IMR-90 (cell line): Measurements from ENCODE around the gene EGFR. TPM values are rescaled to one million over a fixed set of nuclear protein-coding genes. Genes with fewer than 3 reads are reported as not detected.

Experiments
- ATAC-seq: fragments of 200-7000 bp; cut with Tn5 transposase; 2 replicates; pipeline ENCODE4 v1.9.1; 2020; ENCODE audit warnings: low read depth, mild to moderate bottlenecking, moderate library complexity
- BruUV-seq: library from RNA; stranded (reverse); fragments of 400-500 nt; replicated peaks from 2 replicates; lab custom pipeline; 2021; lab: Mats Ljungman, UMichigan
- CTCF ChIA-PET: fragments of 300-600 bp; formaldehyde crosslinking; extraction: SDS; loops from one replicate; lab custom pipeline; 2021; ENCODE audit warnings: antibody characterized with exemption; lab: Yijun Ruan, JAX
- POLR2A ChIA-PET: fragments of 300-600 bp; sonication (Branson Sonifier 250); formaldehyde crosslinking; loops from one replicate; lab custom pipeline; 2022; ENCODE audit warnings: antibody characterized with exemption; ENCODE audit not compliant: unreplicated experiment; lab: Charles Lee
- DNase-seq: peaks from one replicate; pipeline ENCODE4 v3.0.0; 2013
- H2AFZ ChIP-seq: replicated peaks from 2 replicates; pipeline ENCODE3; 2013; ENCODE audit warnings: low read length, mild to moderate bottlenecking; ENCODE audit not compliant: poor library complexity
- H2AK5ac ChIP-seq: 2 replicates; pipeline ENCODE4 v1.6.1; 2013; ENCODE audit warnings: low read depth, low read length, inconsistent platforms
- H2AK9ac ChIP-seq: replicated peaks from 2 replicates; pipeline ENCODE3; 2013; ENCODE audit warnings: mild to moderate bottlenecking, low read depth, low read length, moderate library complexity; ENCODE audit not compliant: poor library complexity
- H2BK120ac ChIP-seq: 2 replicates; pipeline ENCODE4 v1.6.1; 2013; ENCODE audit warnings: low read depth, low read length, inconsistent platforms
- H2BK15ac ChIP-seq: 3 replicates; pipeline ENCODE4 v1.6.1; 2013; ENCODE audit warnings: low read depth, low read length, inconsistent platforms
- H2BK20ac ChIP-seq: 2 replicates; pipeline ENCODE4 v1.6.1; 2013; ENCODE audit warnings: low read depth, mild to moderate bottlenecking, inconsistent platforms, low read length, moderate library complexity
- H2BK5ac ChIP-seq: 2 replicates; pipeline ENCODE4 v1.6.1; 2013; ENCODE audit warnings: mild to moderate bottlenecking, low read depth, low read length, inconsistent platforms; ENCODE audit not compliant: poor library complexity, severe bottlenecking
- H3K14ac ChIP-seq: replicated peaks from 2 replicates; pipeline ENCODE4 v1.6.1; 2013; ENCODE audit warnings: low read depth, low read length, inconsistent platforms
- H3K18ac ChIP-seq: 2 replicates; pipeline ENCODE4 v1.6.1; 2013; ENCODE audit warnings: low read depth, low read length, control low read depth
- H3K23ac ChIP-seq: 2 replicates; pipeline ENCODE4 v1.6.1; 2013; ENCODE audit warnings: low read depth, low read length, inconsistent platforms
- H3K27ac ChIP-seq: 2 replicates; pipeline ENCODE4 v1.5.1; 2013; ENCODE audit warnings: mild to moderate bottlenecking, control low read depth, low read length; ENCODE audit not compliant: insufficient read depth
- H3K27me3 ChIP-seq: 2 replicates; pipeline ENCODE4 v1.6.1; 2013; ENCODE audit warnings: low read length; ENCODE audit not compliant: control insufficient read depth, insufficient read depth
- H3K36me3 ChIP-seq: 2 replicates; pipeline ENCODE4 v1.6.1; 2013; ENCODE audit warnings: low read length, mixed read lengths; ENCODE audit not compliant: control insufficient read depth, insufficient read depth
- H3K4ac ChIP-seq: 2 replicates; pipeline ENCODE4 v1.6.1; 2013; ENCODE audit warnings: low read depth, low read length, inconsistent platforms
- H3K4me1 ChIP-seq: 2 replicates; pipeline ENCODE4 v1.6.1; 2013; ENCODE audit warnings: low read length, mixed read lengths; ENCODE audit not compliant: control insufficient read depth, insufficient read depth
- H3K4me2 ChIP-seq: 2 replicates; pipeline ENCODE4 v1.6.1; 2013; ENCODE audit warnings: low read depth, mild to moderate bottlenecking, control low read depth, low read length, moderate library complexity
- H3K4me3 ChIP-seq: 2 replicates; pipeline ENCODE4 v1.5.1; 2013; ENCODE audit warnings: low read depth, mild to moderate bottlenecking, control low read depth, low read length, moderate library complexity; ENCODE audit not compliant: insufficient read depth
- H3K56ac ChIP-seq: 2 replicates; pipeline ENCODE4 v1.6.1; 2013; ENCODE audit warnings: low read length, inconsistent platforms; ENCODE audit not compliant: insufficient read depth; ENCODE audit errors: extremely low read depth
- H3K79me1 ChIP-seq, 2 experiments: 2 replicates each; pipeline ENCODE4 v1.6.1; 2013; ENCODE audit warnings: low read length in 2 of 2, inconsistent platforms in 1 of 2, low read depth in 1 of 2
- H3K9ac ChIP-seq: 2 replicates; pipeline ENCODE4 v1.6.1; 2013; ENCODE audit warnings: low read depth, low read length, control low read depth
- H3K9me1 ChIP-seq: 2 replicates; pipeline ENCODE4 v1.6.1; 2013; ENCODE audit warnings: low read length, inconsistent platforms; ENCODE audit not compliant: insufficient read depth
- H3K9me3 ChIP-seq: 2 replicates; pipeline ENCODE4 v1.6.1; 2013; ENCODE audit warnings: low read length; ENCODE audit not compliant: control insufficient read depth, insufficient read depth
- H4K20me1 ChIP-seq: 2 replicates; pipeline ENCODE4 v1.6.1; 2013; ENCODE audit warnings: low read length, inconsistent platforms; ENCODE audit not compliant: insufficient read depth
- H4K5ac ChIP-seq: 2 replicates; pipeline ENCODE4 v1.6.1; 2013; ENCODE audit warnings: mild to moderate bottlenecking, low read depth, low read length, control low read depth
- H4K8ac ChIP-seq, 2 experiments: 2 replicates each; pipeline ENCODE4 v1.6.1; 2013; ENCODE audit warnings: low read depth in 2 of 2, low read length in 2 of 2, control low read depth in 1 of 2, inconsistent platforms in 1 of 2
- H4K91ac ChIP-seq: 2 replicates; pipeline ENCODE4 v1.6.1; 2013; ENCODE audit warnings: low read depth, low read length, inconsistent platforms; ENCODE audit not compliant: insufficient read depth
- BHLHE40 ChIP-seq: fragments of 150-350 bp; IDR thresholded peaks from 2 replicates; pipeline ENCODE4 v1.6.1; 2016; ENCODE audit warnings: mild to moderate bottlenecking, low read depth, low read length
- CEBPB ChIP-seq: IDR thresholded peaks from 2 replicates; pipeline ENCODE4 v1.6.1; 2012; ENCODE audit warnings: low read depth, low read length, improper control_type of control experiment
- CHD1 ChIP-seq: IDR thresholded peaks from 2 replicates; pipeline ENCODE4 v1.6.1; 2012; ENCODE audit warnings: low read depth, low read length, improper control_type of control experiment
- CTCF ChIP-seq: conservative IDR thresholded peaks from 2 replicates; pipeline ENCODE4 v1.5.1; 2012; ENCODE audit warnings: mild to moderate bottlenecking, low read depth, low read length, improper control_type of control experiment
- FOS ChIP-seq: fragments of 150-350 bp; IDR thresholded peaks from 2 replicates; pipeline ENCODE4 v1.6.1; 2016; ENCODE audit warnings: low read depth, low read length
- MAFK ChIP-seq: IDR thresholded peaks from 2 replicates; pipeline ENCODE4 v1.6.1; 2012; ENCODE audit warnings: low read depth, low read length, improper control_type of control experiment
- MAZ ChIP-seq: IDR thresholded peaks from 2 replicates; pipeline ENCODE4 v1.6.1; 2012; ENCODE audit warnings: low read depth, mild to moderate bottlenecking, low read length, improper control_type of control experiment, moderate library complexity, borderline replicate concordance
- MXI1 ChIP-seq: IDR thresholded peaks from 2 replicates; pipeline ENCODE4 v1.6.1; 2012; ENCODE audit warnings: low read depth, mild to moderate bottlenecking, low read length, moderate library complexity, borderline replicate concordance
- POLR2A ChIP-seq: IDR thresholded peaks from 2 replicates; pipeline ENCODE4 v1.6.1; 2012; ENCODE audit warnings: mild to moderate bottlenecking, low read depth, low read length
- RAD21 ChIP-seq: IDR thresholded peaks from 2 replicates; pipeline ENCODE4 v1.6.1; 2012; ENCODE audit warnings: low read length, improper control_type of control experiment
- RCOR1 ChIP-seq: IDR thresholded peaks from 2 replicates; pipeline ENCODE4 v1.6.1; 2012; ENCODE audit warnings: mild to moderate bottlenecking, low read length, improper control_type of control experiment; ENCODE audit not compliant: insufficient replicate concordance
- RFX5 ChIP-seq: IDR thresholded peaks from 2 replicates; pipeline ENCODE4 v1.8.0; 2012; ENCODE audit warnings: low read depth, mild to moderate bottlenecking, low read length, moderate library complexity
- SMC3 ChIP-seq: fragments of 150-350 bp; IDR thresholded peaks from 2 replicates; pipeline ENCODE4 v1.6.1; 2016; ENCODE audit warnings: low read depth, mild to moderate bottlenecking, antibody characterized with exemption, low read length, moderate library complexity
- WGBS, 2 experiments: methylation state at CpG; one replicate each; pipeline versions ENCODE4 v1.1.5 to v1.1.7; 2013; ENCODE audit warnings: missing lambda C conversion rate in 2 of 2; ENCODE audit not compliant: insufficient read length in 1 of 2; ENCODE audit errors: extremely low coverage in 2 of 2; 5-methylcytosine and 5-hydroxymethylcytosine counted together
- dilution Hi-C: fragments of 300-500 bp; cut with HindIII; formaldehyde crosslinking; loops from one replicate; pipeline ENCODE4 v1.14.3; 2018; ENCODE audit warnings: low sequenced_read_pairs; ENCODE audit not compliant: unreplicated experiment
- in situ Hi-C: fragments of 300-500 bp; cut with MboI; formaldehyde crosslinking; loops from 3 replicates; pipeline ENCODE4 v1.14.3; 2019; ENCODE audit warnings: low sequenced_read_pairs, inconsistent platforms, mixed read lengths
- intact Hi-C: fragments of 100-400 bp; cut with micrococcal nuclease; formaldehyde crosslinking; loops from 2 replicates; pipeline ENCODE4 v1.10.0; 2022
- polyA plus RNA-seq, 3 experiments: library from polyadenylated mRNA; depleted of rRNA; stranded (reverse); fragments of >200 nt; gene quantifications; 2 replicates each; pipeline ENCODE4 v1.2.3, GENCODE V29; 2012; ENCODE audit warnings: low replicate concordance in 1 of 3
- total RNA-seq: library from RNA; depleted of rRNA; stranded (reverse); fragments of >200 nt; gene quantifications from 2 replicates; pipeline ENCODE4 v1.2.3, GENCODE V29; 2012
- TF ChIP-seq, protein P1 (sequence below): fragments of 150-350 bp; IDR thresholded peaks from 2 replicates; pipeline ENCODE4 v1.6.1; 2017; ENCODE audit warnings: mild to moderate bottlenecking, antibody characterized with exemption, low read length, low read depth
- TF ChIP-seq, protein P2 (sequence below): fragments of 150-350 bp; IDR thresholded peaks from 2 replicates; pipeline ENCODE4 v1.6.1; 2016; ENCODE audit warnings: low read depth, mild to moderate bottlenecking, low read length, moderate library complexity, borderline replicate concordance

The EGFR gene
- total and polyA plus RNA-seq, 2 of the 4 experiments (the other 2 are of a cell fraction), result 36.9 to 60.4 TPM

DNA sequence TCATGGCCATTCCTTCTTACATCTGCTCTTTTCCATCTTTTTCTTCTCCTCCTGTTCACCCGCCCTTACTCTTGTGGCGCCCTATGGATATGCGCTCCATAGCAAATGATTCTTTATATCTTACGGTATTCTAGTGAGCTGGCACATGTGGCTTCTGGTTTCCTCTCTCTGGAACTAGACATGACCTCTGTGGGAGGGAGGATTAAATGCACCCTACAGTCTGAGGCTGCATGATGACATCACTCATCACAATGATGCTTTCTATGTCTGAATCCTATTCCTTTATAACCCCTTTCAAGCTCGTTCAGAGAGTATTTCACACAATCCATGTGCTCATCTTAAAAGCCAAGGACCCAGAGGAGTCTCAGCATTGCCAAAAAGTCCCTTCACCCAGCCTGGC lies 153.3 kb downstream of the EGFR start:
- intact Hi-C loops (no loop called here), dilution Hi-C loops (no loop called here), in situ Hi-C loops (loop anchor here (25.0 kb wide), 1 partner anchor 385 kb away; no protein-coding TSS in a partner anchor)
- Histone ChIP-seq H2BK5ac (no peak overlapping the region), H4K8ac (no peak overlapping the region), H3K9me3 (no peaks in the 10 kb centered on the region), H2BK120ac (no peak overlapping the region), H3K27ac (no peak overlapping the region), H3K79me1 (peaks cover 14 to 63% of the 10 kb centered on the region in 2 experiments), H3K14ac (no peak overlapping the region), H2AFZ (no peak overlapping the region), H3K9ac (no peak overlapping the region), H3K27me3 (no peaks in the 10 kb centered on the region), H2BK15ac (no peak overlapping the region), H3K36me3 (peaks cover 64% of the 10 kb centered on the region), H2AK9ac (no peak overlapping the region), H2BK20ac (no peak overlapping the region), H4K5ac (no peak overlapping the region), H3K4me3 (no peak overlapping the region), H3K4me1 (peaks cover 3% of the 10 kb centered on the region), H3K18ac (no peak overlapping the region), H3K23ac (no peak overlapping the region), H3K4me2 (no peak overlapping the region), H3K56ac (no peak overlapping the region), H4K91ac (no peak overlapping the region), H2AK5ac (no peak overlapping the region), H3K4ac (no peak overlapping the region), H3K9me1 (peaks cover 19% of the 10 kb centered on the region), H4K20me1 (peaks cover 8% of the 10 kb centered on the region)
- no TSS peak for BruUV-seq
- ATAC-seq (no peak), DNase-seq (peak; percentile 50)
- ChIA-PET POLR2A (no interaction called here), CTCF (no interaction called here)
- TF ChIP-seq MAFK (no peak), POLR2A (no peak), SMC3 (no peak), BHLHE40 (no peak), RFX5 (no peak), RCOR1 (no peak), CEBPB (no peak), CTCF (no peak), FOS (no peak), RAD21 (no peak), MXI1 (no peak), MAZ (no peak), CHD1 (no peak)
- TF ChIP-seq, protein P1, sequence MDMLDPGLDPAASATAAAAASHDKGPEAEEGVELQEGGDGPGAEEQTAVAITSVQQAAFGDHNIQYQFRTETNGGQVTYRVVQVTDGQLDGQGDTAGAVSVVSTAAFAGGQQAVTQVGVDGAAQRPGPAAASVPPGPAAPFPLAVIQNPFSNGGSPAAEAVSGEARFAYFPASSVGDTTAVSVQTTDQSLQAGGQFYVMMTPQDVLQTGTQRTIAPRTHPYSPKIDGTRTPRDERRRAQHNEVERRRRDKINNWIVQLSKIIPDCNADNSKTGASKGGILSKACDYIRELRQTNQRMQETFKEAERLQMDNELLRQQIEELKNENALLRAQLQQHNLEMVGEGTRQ, result no peak
- TF ChIP-seq, protein P2, sequence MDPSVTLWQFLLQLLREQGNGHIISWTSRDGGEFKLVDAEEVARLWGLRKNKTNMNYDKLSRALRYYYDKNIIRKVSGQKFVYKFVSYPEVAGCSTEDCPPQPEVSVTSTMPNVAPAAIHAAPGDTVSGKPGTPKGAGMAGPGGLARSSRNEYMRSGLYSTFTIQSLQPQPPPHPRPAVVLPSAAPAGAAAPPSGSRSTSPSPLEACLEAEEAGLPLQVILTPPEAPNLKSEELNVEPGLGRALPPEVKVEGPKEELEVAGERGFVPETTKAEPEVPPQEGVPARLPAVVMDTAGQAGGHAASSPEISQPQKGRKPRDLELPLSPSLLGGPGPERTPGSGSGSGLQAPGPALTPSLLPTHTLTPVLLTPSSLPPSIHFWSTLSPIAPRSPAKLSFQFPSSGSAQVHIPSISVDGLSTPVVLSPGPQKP, result no peak
- no CpG with 5 or more reads among the region's 5 CpGs for WGBS, 2 experiments
